GM12878 (cell line): Measurements from ENCODE around the gene PPP2R3B. TPM values are rescaled to one million over a fixed set of nuclear protein-coding genes. Genes with fewer than 3 reads are reported as not detected.

Experiments used
- ATAC-seq: fragments of 200-7000 bp; cut with Tn5 transposase; 3 replicates; pipeline ENCODE4 v1.9.1; 2020; ENCODE audit warnings: mild to moderate bottlenecking, moderate library complexity
- BruUV-seq: library from RNA; stranded (reverse); fragments of 400-500 nt; replicated peaks from 2 replicates; lab custom pipeline; 2021; lab: Mats Ljungman, UMichigan
- CTCF ChIA-PET: fragments of 300-600 bp; sonication (Branson Sonifier 250); formaldehyde crosslinking; extraction: SDS; loops from one replicate; lab custom pipeline; 2021; ENCODE audit warnings: inconsistent platforms; lab: Yijun Ruan, JAX
- POLR2A ChIA-PET: fragments of 350-600 bp; formaldehyde crosslinking; extraction: SDS; loops from one replicate; lab custom pipeline; 2021; ENCODE audit warnings: inconsistent platforms; lab: Charles Lee
- RAD21 ChIA-PET: fragments of 300-600 bp; sonication (Branson Sonifier 250); formaldehyde crosslinking; loops from one replicate; lab custom pipeline; 2023; ENCODE audit warnings: antibody characterized with exemption; ENCODE audit not compliant: unreplicated experiment; lab: Charles Lee
- SMC1A ChIA-PET: fragments of 300-600 bp; sonication (Branson Sonifier 250); formaldehyde crosslinking; loops from one replicate; lab custom pipeline; 2023; ENCODE audit not compliant: unreplicated experiment, uncharacterized antibody; lab: Charles Lee
- DNase-seq: peaks from one replicate; pipeline ENCODE4 v3.0.0-alpha.2; 2011; ENCODE audit warnings: low read depth, low spot score
- FAIRE-seq: peaks from 3 replicates; lab custom pipeline; 2011; peaks lifted over from hg19 to GRCh38; lab: Jason Lieb, UNC
- H2AFZ ChIP-seq: 2 replicates; pipeline ENCODE4 v1.6.0; 2011; ENCODE audit warnings: low read depth, low read length, control low read depth; ENCODE audit not compliant: control insufficient read depth
- H3K27ac ChIP-seq: 2 replicates; pipeline ENCODE4 v1.5.1; 2011; ENCODE audit warnings: control low read depth; ENCODE audit not compliant: control insufficient read depth, insufficient read depth
- H3K27me3 ChIP-seq, 2 experiments: replicated peaks in 1 of 2; 2 replicates each; pipeline versions ENCODE4 v1.6.0 to v1.6.1; 2011; ENCODE audit warnings: low read length in 1 of 2; ENCODE audit not compliant: control insufficient read depth in 2 of 2, insufficient read depth in 2 of 2
- H3K36me3 ChIP-seq, 2 experiments: 2 replicates each; pipeline ENCODE4 v1.5.1; 2011; ENCODE audit warnings: low read length in 1 of 2; ENCODE audit not compliant: control insufficient read depth in 2 of 2, insufficient read depth in 2 of 2
- H3K4me1 ChIP-seq: 2 replicates; pipeline ENCODE4 v1.6.1; 2011; ENCODE audit warnings: mild to moderate bottlenecking, low read length, moderate library complexity, mixed read lengths; ENCODE audit not compliant: control insufficient read depth, insufficient read depth
- H3K4me2 ChIP-seq: 2 replicates; pipeline ENCODE4 v1.6.0; 2011; ENCODE audit warnings: control low read depth; ENCODE audit not compliant: control insufficient read depth, insufficient read depth
- H3K4me3 ChIP-seq: fragments of 200-600 bp; sonication (generic); 2 replicates; pipeline ENCODE4 v1.5.1; 2016
- H3K79me2 ChIP-seq: 2 replicates; pipeline ENCODE4 v1.6.0; 2011; ENCODE audit warnings: low read length; ENCODE audit not compliant: control insufficient read depth, insufficient read depth
- H3K9ac ChIP-seq: 2 replicates; pipeline ENCODE4 v1.8.0; 2011; ENCODE audit warnings: low read length, control low read depth, mixed read lengths; ENCODE audit not compliant: control insufficient read depth, insufficient read depth
- H3K9me3 ChIP-seq: replicated peaks from 3 replicates; pipeline ENCODE4 v1.5.1; 2011; ENCODE audit warnings: mild to moderate bottlenecking, low read length; ENCODE audit not compliant: control insufficient read depth, insufficient read depth
- H4K20me1 ChIP-seq: 2 replicates; pipeline ENCODE4 v1.6.0; 2011; ENCODE audit not compliant: control insufficient read depth, insufficient read depth
- DPF2 ChIP-seq: fragments of 450-650 bp; IDR thresholded peaks from 2 replicates; pipeline ENCODE4 v1.6.1; 2017; ENCODE audit warnings: mild to moderate bottlenecking
- EP300 ChIP-seq, 2 experiments: fragments of 150-350 bp in 1 of 2; IDR thresholded peaks; 2 replicates each; pipeline ENCODE4 v1.6.1; 2011 to 2012; ENCODE audit warnings: low read depth in 2 of 2, low read length in 2 of 2, borderline replicate concordance in 1 of 2, improper control_type of control experiment in 1 of 2, inconsistent platforms in 1 of 2; ENCODE audit not compliant: control insufficient read depth in 1 of 2
- SMAD5 ChIP-seq: IDR thresholded peaks from 2 replicates; pipeline ENCODE4 v1.6.1; 2016; ENCODE audit warnings: antibody characterized with exemption, low read depth
- SUPT20H ChIP-seq: IDR thresholded peaks from 2 replicates; pipeline ENCODE4 v1.6.1; 2011; ENCODE audit warnings: low read depth, mild to moderate bottlenecking, low read length, moderate library complexity, borderline replicate concordance; ENCODE audit not compliant: control insufficient read depth
- ZNF384 ChIP-seq: IDR thresholded peaks from 2 replicates; pipeline ENCODE4 v1.6.1; 2012; ENCODE audit warnings: low read depth, mild to moderate bottlenecking, low read length, improper control_type of control experiment, borderline replicate concordance
- WGBS: methylation state at CpG from one replicate; pipeline ENCODE4 v1.1.6; 2016; ENCODE audit warnings: low lambda C conversion rate; ENCODE audit not compliant: insufficient replicate concordance, insufficient coverage; ENCODE audit errors: missing lambda C conversion rate; 5-methylcytosine and 5-hydroxymethylcytosine counted together
- in situ Hi-C: fragments of 300-500 bp; cut with MboI; formaldehyde crosslinking; loops from 9 replicates; pipeline ENCODE4 v1.14.3; 2018; ENCODE audit warnings: mixed read lengths
- intact Hi-C: fragments of 100-400 bp; cut with micrococcal nuclease; formaldehyde crosslinking; loops from one replicate; pipeline ENCODE4 v1.14.2; 2022; ENCODE audit not compliant: unreplicated experiment
- polyA plus RNA-seq, 11 experiments: library from polyadenylated mRNA; depleted of rRNA in 4 of 11; unstranded in 6 of 11; stranded (reverse) in 5 of 11; fragments of >200 nt; fragmentation: Nextera tagmentation in 4 of 11; fragmentation: Illumina TruSeq in 1 of 11; extraction: Ambion mirVana in 4 of 11; extraction: Trizol in 1 of 11; gene quantifications; 1 replicate in 1 of 11; 2 replicates in 10 of 11; pipeline versions ENCODE4 v1.2.1 to v1.2.3, GENCODE V29; 2011 to 2016; ENCODE audit warnings: inconsistent platforms in 2 of 11, missing spikeins in 2 of 11, low read depth in 1 of 11
- total RNA-seq, 4 experiments: library from RNA; depleted of rRNA in 3 of 4; stranded (reverse); fragments of >200 nt in 3 of 4; fragmentation: Illumina TruSeq in 1 of 4; extraction: Trizol in 1 of 4; gene quantifications; 2 replicates each; pipeline versions ENCODE4 v1.2.1 to v1.2.3, GENCODE V29; 2013 to 2021

Gene PPP2R3B
- total and polyA plus RNA-seq, 10 of the 15 experiments (the other 5 are each of a cell fraction or from before 2014, with no cell fraction given) = 0.11 to 34.3 (median 9.7) TPM; not detected in 1

DNA sequence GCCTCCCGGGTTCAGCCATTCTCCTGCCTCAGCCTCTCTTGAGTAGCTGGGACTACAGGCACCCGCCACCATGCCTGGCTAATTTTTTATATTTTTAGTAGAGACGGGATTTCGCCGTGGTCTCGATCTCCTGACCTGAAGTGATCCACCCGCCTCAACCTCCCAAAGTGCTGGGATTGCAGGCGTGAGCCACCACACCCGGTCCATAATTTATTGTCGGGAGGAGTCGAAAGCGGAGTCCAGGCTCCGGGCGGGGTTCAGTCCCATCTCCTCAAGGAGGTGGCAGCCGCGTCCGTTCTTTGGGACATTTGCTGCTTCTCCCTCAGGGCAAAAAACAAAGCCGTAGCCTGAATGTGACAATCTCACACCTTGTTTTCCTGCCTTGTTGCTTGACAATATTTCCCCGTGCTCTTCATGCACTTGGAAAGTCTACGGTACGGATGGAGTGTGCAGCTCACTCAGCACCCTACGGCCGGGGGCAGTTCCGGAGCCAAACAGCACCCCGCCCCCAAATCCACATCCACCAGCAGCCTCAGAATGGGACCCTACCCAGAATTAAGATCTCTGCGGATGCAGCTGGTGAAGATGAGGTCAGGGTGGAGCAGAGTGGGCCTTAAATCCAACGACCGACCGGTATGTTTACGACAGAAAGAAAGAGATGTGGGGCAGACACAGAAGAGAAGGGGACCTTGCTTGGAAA is 77.7 kb downstream of the PPP2R3B start:
- H3K9ac ChIP-seq = no peak overlapping the region
- no peak overlapping the region for H3K4me3 ChIP-seq
- no peaks in the 10 kb centered on the region for H3K27me3 ChIP-seq
- no peaks in the 10 kb centered on the region for H3K4me1 ChIP-seq
- intact Hi-C loops (no loop called here), in situ Hi-C loops (no loop called here)
- no peaks in the 10 kb centered on the region for H4K20me1 ChIP-seq
- no peak for ATAC-seq
- no peak overlapping the region for H3K27ac ChIP-seq
- H2AFZ ChIP-seq = no peak overlapping the region
- H3K36me3 ChIP-seq = peaks cover 21 to 23% of the 10 kb centered on the region in 2 experiments
- ChIA-PET RAD21 (no interaction called here), POLR2A (no interaction called here), SMC1A (no interaction called here), CTCF (no interaction called here)
- no peaks in the 10 kb centered on the region for H3K79me2 ChIP-seq
- H3K4me2 ChIP-seq = no peak overlapping the region
- H3K9me3 ChIP-seq = peaks cover 2% of the 10 kb centered on the region; the same call in 1 of the 3 replicates
- FAIRE-seq = no peak
- no TSS peak for BruUV-seq
- 98% methylated on average over 22 of the region's 30 CpGs for WGBS
- TF ChIP-seq SUPT20H (no peak), EP300 (IDR thresholded peaks at IDR 0.05; ENCODE audit: borderline replicate concordance in 1 of 2, control insufficient read depth in 1 of 2, low read depth in 2 of 2, low read length in 2 of 2) (no peak), SMAD5 (no peak), ZNF384 (no peak), DPF2 (no peak)
- DNase-seq = no peak
